NT2/D1 (cell line): ENCODE results near the gene NECTIN1.

ENCODE experiments used
- DNase-seq: peaks from one replicate; pipeline ENCODE4 v3.0.0-alpha.2; 2011; ENCODE audit warnings: low read depth, low spot score
- H3K27me3 ChIP-seq: 2 replicates; pipeline ENCODE4 v1.6.0; 2011; ENCODE audit warnings: mild to moderate bottlenecking; ENCODE audit not compliant: insufficient read length, insufficient read depth
- H3K36me3 ChIP-seq: 2 replicates; pipeline ENCODE4 v1.6.1; 2011; ENCODE audit warnings: mild to moderate bottlenecking, low read length, mixed read lengths; ENCODE audit not compliant: insufficient read depth, insufficient read length
- H3K4me1 ChIP-seq: 2 replicates; pipeline ENCODE4 v1.5.1; 2011; ENCODE audit not compliant: insufficient read depth, insufficient read length
- H3K4me3 ChIP-seq: 2 replicates; pipeline ENCODE4 v1.5.1; 2011; ENCODE audit warnings: low read depth; ENCODE audit not compliant: insufficient read length
- H3K9ac ChIP-seq: 2 replicates; pipeline ENCODE4 v1.6.0; 2011; ENCODE audit warnings: low read depth; ENCODE audit not compliant: insufficient read length
- H3K9me3 ChIP-seq: 2 replicates; pipeline ENCODE4 v1.5.1; 2011; ENCODE audit warnings: mild to moderate bottlenecking, low read length; ENCODE audit not compliant: insufficient read depth
- SUZ12 ChIP-seq: IDR thresholded peaks from 2 replicates; pipeline ENCODE4 v1.6.1; 2011; ENCODE audit not compliant: insufficient read length, insufficient read depth; ENCODE audit errors: extremely low read depth
- YY1 ChIP-seq: IDR thresholded peaks from 2 replicates; pipeline ENCODE4 v1.6.1; 2011; ENCODE audit not compliant: insufficient read length, insufficient read depth
- ZNF274 ChIP-seq: IDR thresholded peaks from 2 replicates; pipeline ENCODE4 v1.6.1; 2011; ENCODE audit warnings: mild to moderate bottlenecking, low read depth, low read length

Gene NECTIN1

GRCh38 chr11:119645018-119645417 lies 84.0 kb downstream of the NECTIN1 start:
- Histone ChIP-seq H3K4me3 (no peak overlapping the region), H3K9ac (no peak overlapping the region), H3K4me1 (peaks cover 10% of the 10 kb centered on the region), H3K36me3 (no peaks in the 10 kb centered on the region), H3K27me3 (no peaks in the 10 kb centered on the region), H3K9me3 (no peaks in the 10 kb centered on the region)
- DNase-seq: no peak
- TF ChIP-seq YY1 (no peak), ZNF274 (no peak), SUZ12 (no peak)

- H3K4me3 ChIP-seq: no peak overlapping the region
- TF ChIP-seq SUZ12: no peak
- no peak for TF ChIP-seq YY1
- TF ChIP-seq ZNF274: no peak
- no peak for DNase-seq
- no peaks in the 10 kb centered on the region for H3K9me3 ChIP-seq
- peaks cover 10% of the 10 kb centered on the region for H3K4me1 ChIP-seq
- no peaks in the 10 kb centered on the region for H3K27me3 ChIP-seq
- H3K36me3 ChIP-seq: no peaks in the 10 kb centered on the region
- no peak overlapping the region for H3K9ac ChIP-seq
These were observed 84.5 kb downstream of the NECTIN1 start for GRCh38 chr11:119644502-119644901.

- no peak for DNase-seq
These were observed 85.1 kb downstream of the NECTIN1 start for GRCh38 chr11:119643876-119644225.

GRCh38 chr11:119643212-119643875 lies 85.7 kb downstream of the NECTIN1 start:
- Histone ChIP-seq H3K27me3 (peaks cover 3% of the 10 kb centered on the region), H3K36me3 (no peaks in the 10 kb centered on the region), H3K4me1 (peaks cover 8% of the 10 kb centered on the region), H3K4me3 (no peak overlapping the region), H3K9me3 (no peaks in the 10 kb centered on the region), H3K9ac (no peak overlapping the region)
- DNase-seq: no peak
- TF ChIP-seq ZNF274 (no peak), YY1 (no peak), SUZ12 (no peak)

More at GRCh38 chr11:119643876-119644225, 85.1 kb downstream of the NECTIN1 start:
- Histone ChIP-seq H3K4me3 (no peak overlapping the region), H3K4me1 (peaks cover 10% of the 10 kb centered on the region), H3K9me3 (no peaks in the 10 kb centered on the region), H3K9ac (no peak overlapping the region), H3K36me3 (no peaks in the 10 kb centered on the region), H3K27me3 (no peaks in the 10 kb centered on the region)
- TF ChIP-seq ZNF274 (no peak), SUZ12 (no peak), YY1 (no peak)

GRCh38 chr11:119641983-119642745 lies 86.8 kb downstream of the NECTIN1 start:
- DNase-seq: no peak
- TF ChIP-seq YY1: no peak
- no peak for TF ChIP-seq ZNF274
- no peak for TF ChIP-seq SUZ12
- no peak overlapping the region for H3K4me3 ChIP-seq
- peaks cover 3% of the 10 kb centered on the region for H3K4me1 ChIP-seq
- no peaks in the 10 kb centered on the region for H3K9me3 ChIP-seq
- H3K27me3 ChIP-seq: peaks cover 3% of the 10 kb centered on the region
- H3K36me3 ChIP-seq: no peaks in the 10 kb centered on the region
- H3K9ac ChIP-seq: no peak overlapping the region

GRCh38 chr11:119640541-119640940 lies 88.5 kb downstream of the NECTIN1 start:
- Histone ChIP-seq H3K4me1 (peaks cover 2% of the 10 kb centered on the region), H3K4me3 (no peak overlapping the region), H3K9ac (no peak overlapping the region), H3K36me3 (no peaks in the 10 kb centered on the region), H3K27me3 (peaks cover 3% of the 10 kb centered on the region), H3K9me3 (no peaks in the 10 kb centered on the region; the same call in 1 of the 2 replicates)
- no peak for DNase-seq
- TF ChIP-seq YY1: no peak
- no peak for TF ChIP-seq ZNF274
- no peak for TF ChIP-seq SUZ12

- Histone ChIP-seq H3K9ac (peak overlapping the region; percentile 42), H3K4me3 (no peak overlapping the region), H3K36me3 (no peaks in the 10 kb centered on the region), H3K4me1 (peaks cover 2% of the 10 kb centered on the region), H3K27me3 (peaks cover 3% of the 10 kb centered on the region), H3K9me3 (no peaks in the 10 kb centered on the region; the same call in 1 of the 2 replicates)
- DNase-seq: no peak
- TF ChIP-seq ZNF274 (no peak), YY1 (no peak), SUZ12 (no peak)
These were observed 89.3 kb downstream of the NECTIN1 start for GRCh38 chr11:119639642-119640205.
